ENCODE results near the gene PRICKLE4.

DNA sequence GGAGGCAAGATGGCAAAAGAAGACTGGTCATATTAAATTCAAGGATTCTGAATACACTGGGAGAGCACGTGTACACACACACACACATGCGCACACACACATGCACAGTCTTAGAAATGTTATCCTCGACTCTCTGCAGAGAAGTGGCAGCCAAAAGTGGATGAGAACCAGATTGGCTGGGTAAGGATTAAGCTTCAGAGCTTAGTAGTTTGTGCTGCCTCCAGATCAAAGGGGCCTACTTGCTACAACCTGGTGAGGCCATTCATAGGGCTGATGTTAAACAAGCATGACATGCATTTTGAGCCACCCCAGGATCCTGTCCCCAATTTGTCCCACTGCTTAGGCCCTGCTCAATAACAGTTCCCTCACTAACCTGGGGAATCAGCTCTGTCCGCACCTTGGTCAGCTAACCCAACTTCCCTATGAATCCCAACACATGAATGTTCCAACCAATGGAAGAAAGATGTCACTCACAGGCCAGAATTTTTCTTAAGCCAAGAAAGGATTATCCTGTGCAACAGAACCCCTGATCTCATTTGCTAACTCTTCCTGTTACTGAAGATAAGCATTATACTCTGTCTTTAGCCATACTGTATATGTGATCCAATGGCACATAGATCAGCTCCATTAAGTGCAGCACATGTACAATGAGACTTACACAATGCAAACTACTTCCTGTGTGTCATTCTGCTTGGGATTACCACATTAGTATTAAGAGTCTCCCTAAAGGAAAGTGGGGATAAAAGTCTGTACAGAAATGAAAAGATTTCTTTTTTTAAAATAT is 37.9 kb downstream of the PRICKLE4 start:
- TF ChIP-seq ZNF70 (CRISPR knock-in tag; IDR thresholded peaks at IDR 0.05) (no peak), ARNTL (CRISPR knock-in tag; IDR thresholded peaks at IDR 0.05; ENCODE audit: borderline replicate concordance, low read depth) (no peak), RARB (CRISPR knock-in tag; IDR thresholded peaks at IDR 0.05) (no peak)
